Cerebellar cortex (tissue), 1 donor: Measurements from ENCODE around the gene DGKE.

Experiments used
- DNase-seq: peaks from one replicate; pipeline ENCODE4 v3.0.0-alpha.2; 2015; ENCODE audit warnings: low spot score

Gene DGKE

DNA sequence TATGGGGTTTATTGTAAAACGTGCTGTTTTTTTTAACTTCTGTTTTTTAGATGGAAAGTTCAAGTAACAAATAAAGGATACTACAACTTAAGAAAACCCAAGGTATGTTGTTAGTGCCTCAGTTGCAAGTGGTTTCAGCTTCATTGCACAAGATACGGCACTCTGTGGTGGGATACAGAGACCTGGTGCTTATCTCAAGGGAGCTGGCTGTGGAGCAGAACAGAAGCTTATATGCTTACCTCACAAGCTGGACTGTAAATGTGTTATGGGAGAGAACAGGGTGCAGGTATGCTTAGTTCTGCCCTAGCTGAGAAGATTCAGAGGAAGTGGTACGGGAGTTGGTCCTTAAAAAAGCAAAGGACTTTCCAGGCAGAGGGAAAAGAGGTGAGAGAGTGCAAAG lies 15.2 kb downstream of the DGKE start:
- no peak for DNase-seq

- no peak for DNase-seq
Observed at GRCh38 chr17:56850591-56850990, 16.6 kb downstream of the DGKE start.

- DNase-seq = no peak
Observed at GRCh38 chr17:56851008-56851407, 17.1 kb downstream of the DGKE start.

- no peak for DNase-seq
Observed at GRCh38 chr17:56861899-56862298, 27.9 kb downstream of the DGKE start.

DNA sequence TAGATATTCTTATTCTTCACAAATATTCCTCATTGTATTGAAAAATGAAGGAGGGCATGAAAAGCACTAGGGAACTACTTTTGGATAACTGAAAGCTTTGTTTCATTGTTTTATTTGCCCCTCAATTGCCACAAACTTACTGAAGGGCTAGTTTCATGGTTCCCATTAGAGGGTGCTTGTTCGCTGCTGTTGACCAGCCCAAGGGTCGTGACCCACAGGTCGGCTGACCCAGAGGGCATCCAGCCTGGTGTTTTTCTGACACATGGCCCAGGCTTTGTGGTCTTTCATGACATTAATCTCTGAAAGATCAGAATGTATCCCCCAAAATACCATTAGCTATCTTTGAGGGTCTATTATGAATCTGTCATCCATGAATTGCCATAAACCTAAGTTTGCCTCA lies 30.0 kb downstream of the DGKE start:
- DNase-seq = no peak

- DNase-seq = no peak
Observed at GRCh38 chr17:56866076-56866475, 32.1 kb downstream of the DGKE start.

GRCh38 chr17:56866496-56866895 lies 32.5 kb downstream of the DGKE start:
- DNase-seq = no peak

- no peak for DNase-seq
Observed at GRCh38 chr17:56867948-56868376, 34.0 kb downstream of the DGKE start.

GRCh38 chr17:56868716-56869115 lies 34.8 kb downstream of the DGKE start:
- DNase-seq = no peak

- DNase-seq = no peak
Observed at GRCh38 chr17:56870081-56870651, 36.2 kb downstream of the DGKE start.

GRCh38 chr17:56876766-56877179 lies 42.8 kb downstream of the DGKE start:
- DNase-seq = no peak

- DNase-seq = no peak
Observed at GRCh38 chr17:56879280-56879679, 45.3 kb downstream of the DGKE start.

DNA sequence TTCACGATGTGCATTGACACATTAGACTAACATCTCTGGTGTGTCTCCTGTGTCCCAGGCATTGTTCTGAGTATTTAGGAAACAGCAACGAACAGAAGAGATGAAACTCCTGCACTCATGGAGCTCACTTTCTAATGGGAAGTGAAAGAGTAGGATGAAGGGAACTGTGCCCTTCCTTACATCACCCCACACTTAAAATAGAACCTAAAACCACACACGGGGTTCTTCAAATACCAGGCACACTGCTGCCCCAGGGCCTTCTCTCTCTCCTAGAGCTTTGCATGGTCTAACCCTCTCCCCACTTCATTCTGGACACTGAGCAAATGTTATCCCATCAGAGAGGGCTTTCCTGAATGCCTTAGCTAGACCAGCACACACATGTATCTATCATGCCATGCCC lies 46.2 kb downstream of the DGKE start:
- no peak for DNase-seq

DNA sequence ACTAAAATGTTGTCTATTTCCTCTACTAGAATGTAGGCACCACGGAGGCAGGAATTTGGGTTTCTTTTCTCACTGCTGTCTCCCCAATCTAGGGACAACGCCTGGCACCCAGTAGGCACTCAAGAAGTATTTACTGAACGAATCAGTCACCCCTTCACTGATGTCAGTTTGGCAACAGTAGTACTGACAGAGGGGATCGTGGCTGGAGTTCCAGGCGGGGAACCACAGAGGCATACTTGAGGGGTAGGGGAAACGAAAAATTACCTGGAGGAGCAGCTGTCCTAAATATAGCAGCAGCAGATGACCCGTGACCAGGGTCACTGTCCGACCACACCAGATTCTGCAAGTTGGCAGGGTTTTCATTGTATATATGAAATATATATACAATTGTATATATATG lies 46.6 kb downstream of the DGKE start:
- DNase-seq = no peak

GRCh38 chr17:56881685-56882295 lies 47.8 kb downstream of the DGKE start:
- DNase-seq = no peak

DNA sequence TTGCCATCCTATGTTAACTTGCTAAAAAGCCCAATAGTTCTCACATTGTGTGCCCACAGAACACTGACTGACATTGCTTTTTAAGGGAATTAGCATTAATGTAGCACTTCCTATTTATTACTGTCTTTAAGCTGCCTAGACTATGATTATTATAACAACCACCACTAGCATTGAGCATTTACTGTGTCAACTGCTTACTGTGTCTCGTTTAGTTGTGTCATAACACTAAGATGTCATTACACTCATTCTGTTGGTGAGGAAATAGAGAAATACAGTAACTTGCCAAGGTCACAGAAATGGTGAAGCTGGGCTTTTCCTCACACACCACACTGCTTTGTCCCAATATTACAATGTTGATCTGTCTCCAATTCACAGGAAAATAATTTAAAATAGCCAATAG lies 49.7 kb downstream of the DGKE start:
- no peak for DNase-seq

DNA sequence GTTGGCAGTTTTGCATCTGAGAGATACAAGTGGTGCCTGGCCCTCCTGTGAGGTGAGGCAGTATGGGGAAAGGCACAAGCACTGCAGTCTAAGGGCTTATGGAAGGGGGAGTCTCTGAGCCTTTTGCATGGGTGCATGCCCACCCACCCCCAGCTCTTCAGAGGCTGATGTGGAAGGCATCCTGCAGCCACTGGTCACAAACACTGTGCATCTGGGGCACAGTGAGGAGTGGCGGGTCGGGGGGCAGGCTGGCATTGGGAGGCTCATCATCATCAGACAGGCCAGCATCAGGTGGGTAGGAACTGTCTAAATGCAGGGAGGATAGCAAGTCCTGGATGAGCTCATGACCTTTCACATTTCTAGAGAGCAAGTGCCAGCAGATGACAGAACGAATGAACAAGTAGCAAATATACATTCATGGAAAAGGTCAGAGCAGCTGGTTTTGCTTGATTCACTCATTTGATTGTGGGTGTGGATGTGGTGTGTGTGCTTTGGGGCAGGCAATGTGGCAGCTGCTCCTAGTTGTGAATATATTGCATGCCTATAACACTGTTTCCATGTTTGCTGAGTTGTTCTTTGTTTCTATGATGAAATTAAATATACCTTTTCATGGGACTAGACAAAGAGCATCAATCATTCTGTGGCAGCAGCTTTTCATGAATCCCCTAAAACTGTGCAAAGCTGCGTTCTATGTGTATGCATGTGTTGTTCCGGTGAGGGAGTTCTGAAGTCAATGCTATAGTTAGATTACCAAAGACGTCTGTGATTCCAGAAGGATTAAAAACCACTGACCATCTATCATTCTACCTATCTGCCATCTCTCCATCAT lies 50.7 kb downstream of the DGKE start:
- DNase-seq = no peak

- no peak for DNase-seq
Observed at GRCh38 chr17:56885312-56885657, 51.3 kb downstream of the DGKE start.

DNA sequence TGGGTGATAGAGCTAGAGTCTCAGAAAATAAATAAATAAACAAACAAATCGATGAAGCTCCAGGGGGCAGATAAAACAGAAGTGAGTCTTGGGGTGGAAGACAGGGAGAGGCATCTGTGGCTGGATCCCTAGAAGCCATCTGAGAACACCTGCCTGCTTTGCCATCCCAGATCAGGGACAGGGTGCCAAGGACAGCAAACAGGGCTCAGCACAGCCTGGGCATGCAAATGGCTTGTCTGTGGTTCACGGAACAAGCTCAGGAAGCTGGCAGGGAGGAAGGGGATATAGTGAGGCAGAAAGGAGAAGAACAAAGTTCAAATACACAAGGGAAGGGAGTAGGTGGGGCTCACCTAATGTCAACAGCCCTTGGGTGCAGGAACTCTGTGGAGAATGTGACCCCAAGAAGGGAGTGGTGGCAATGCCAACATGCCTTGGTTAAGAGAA lies 52.4 kb downstream of the DGKE start:
- DNase-seq = no peak

- no peak for DNase-seq
Observed at GRCh38 chr17:56887105-56887504, 53.2 kb downstream of the DGKE start.

DNA sequence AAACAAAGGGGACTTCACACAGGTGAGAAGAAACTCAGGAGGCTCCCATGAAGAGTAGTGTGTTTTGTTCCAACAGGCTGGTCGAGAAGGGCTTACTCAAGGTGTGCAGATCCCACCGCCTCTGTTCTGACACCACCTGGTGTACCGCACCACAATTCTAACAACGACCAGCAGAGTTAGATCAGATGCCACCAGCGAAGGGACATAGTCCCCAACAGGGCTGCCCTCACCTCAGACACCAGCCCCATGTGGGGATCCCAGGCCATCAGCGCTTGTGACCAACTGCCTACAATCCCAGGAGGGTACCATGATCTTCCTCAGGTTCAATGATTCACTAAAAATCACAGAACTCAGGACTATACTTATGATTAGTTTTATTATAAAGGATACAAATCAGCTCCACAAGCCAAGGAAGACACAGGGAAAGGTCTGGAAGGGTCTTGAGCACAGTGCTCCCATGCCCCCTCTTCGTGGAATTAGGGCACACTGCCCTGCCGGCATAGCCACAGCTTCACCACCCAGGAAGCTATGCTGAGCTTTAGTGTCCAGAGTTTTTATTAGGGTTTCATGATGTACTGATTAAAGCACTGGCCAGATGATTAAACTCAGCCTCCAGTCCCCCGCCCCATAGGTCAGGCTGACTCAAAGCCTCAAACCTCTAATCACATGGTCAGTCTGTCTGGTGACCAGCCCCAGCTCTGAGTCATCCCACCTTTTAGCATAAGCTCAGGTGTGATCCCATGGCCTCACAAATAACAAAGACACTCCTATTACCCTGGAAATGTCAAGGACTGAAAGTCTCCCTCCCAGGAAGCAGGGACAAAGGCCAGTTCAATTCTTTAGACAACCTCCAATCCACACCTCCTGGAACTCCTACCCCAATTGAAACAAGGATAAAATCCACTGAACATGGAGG lies 53.9 kb downstream of the DGKE start:
- no peak for DNase-seq

DNA sequence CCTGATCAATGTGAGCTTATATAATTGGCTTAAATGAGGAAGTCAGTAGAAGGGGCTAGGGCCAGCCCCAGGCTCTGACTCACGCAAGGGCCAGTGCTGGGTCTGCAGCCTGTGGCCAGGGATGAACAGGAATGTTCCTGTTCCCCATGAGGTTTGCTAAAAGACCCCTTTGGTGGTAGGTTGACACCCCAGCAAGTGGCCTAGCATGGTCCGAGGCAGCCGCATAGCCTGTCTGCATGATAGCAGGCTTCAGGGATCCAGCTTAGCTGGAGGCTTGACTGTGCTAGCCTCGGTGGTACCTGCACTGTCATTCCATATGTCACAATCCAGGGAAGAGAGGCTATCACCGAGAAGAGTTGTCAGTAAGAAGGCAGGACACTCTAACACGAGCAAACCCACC lies 56.4 kb downstream of the DGKE start:
- DNase-seq = no peak
